H1 (cell line): ENCODE results near the gene RPL3. TPM values are rescaled to one million over a fixed set of nuclear protein-coding genes. Genes with fewer than 3 reads are reported as not detected.
A peak's percentile ranks its signal among the peaks of the same experiment; 100 is the strongest.

ENCODE experiments used
- CBX5 ChIP-seq: fragments of 300-800, 300-1000 bp; sonication (generic); IDR thresholded peaks from 2 replicates; pipeline ENCODE4 v1.7.1; 2016; ENCODE audit warnings: antibody characterized with exemption, low read length, low read depth
- CEBPB ChIP-seq: IDR thresholded peaks from 2 replicates; pipeline ENCODE4 v1.6.1; 2012; ENCODE audit warnings: low read depth, low read length
- CHD1 ChIP-seq: IDR thresholded peaks from 2 replicates; pipeline ENCODE4 v1.6.1; 2012; ENCODE audit warnings: low read depth, low read length, improper control_type of control experiment
- EGR1 ChIP-seq: IDR thresholded peaks from 2 replicates; pipeline ENCODE4 v1.6.1; 2011; ENCODE audit warnings: low read depth, low read length, borderline replicate concordance
- GTF2F1 ChIP-seq: IDR thresholded peaks from 2 replicates; pipeline ENCODE4 v1.6.1; 2012; ENCODE audit warnings: low read depth, low read length, improper control_type of control experiment, borderline replicate concordance
- SIN3A ChIP-seq, 2 experiments: IDR thresholded peaks in 1 of 2; conservative IDR thresholded peaks in 1 of 2; 2 replicates each; pipeline ENCODE4 v1.6.1; 2011 to 2012; ENCODE audit warnings: low read length in 2 of 2, improper control_type of control experiment in 1 of 2, low read depth in 1 of 2, mild to moderate bottlenecking in 1 of 2
- polyA plus RNA-seq, 7 experiments: library from polyadenylated mRNA; depleted of rRNA in 3 of 7; stranded (reverse) in 5 of 7; unstranded in 2 of 7; fragments of >200 nt in 5 of 7; fragments of 200-250 nt in 2 of 7; gene quantifications; 1 replicate in 5 of 7; 2 replicates in 1 of 7; 4 replicates in 1 of 7; pipeline versions ENCODE4 v1.2.1 to v1.2.3, GENCODE V29; 2011 to 2013; ENCODE audit warnings: missing spikeins in 2 of 7, mixed read lengths in 2 of 7
- total RNA-seq: library from RNA; stranded (reverse); fragmentation: NEBNext Ultra II Directional; extraction: Animal tissue kit (Norgen Biotek cat#: 25700); gene quantifications from 2 replicates; pipeline ENCODE4 v1.2.1, GENCODE V29; 2021
- TF ChIP-seq, protein P1 (sequence below): fragments of 300-600 bp; sonication (generic); IDR thresholded peaks from 2 replicates; pipeline ENCODE4 v1.7.1; 2012; ENCODE audit warnings: low read length, moderate library complexity, mild to moderate bottlenecking, inconsistent platforms; ENCODE audit not compliant: insufficient replicate concordance

The RPL3 gene
- total and polyA plus RNA-seq, 2 of the 8 experiments (the other 6 are each of a cell fraction or from before 2014, with no cell fraction given), result 2,865 to 5,466 TPM

DNA sequence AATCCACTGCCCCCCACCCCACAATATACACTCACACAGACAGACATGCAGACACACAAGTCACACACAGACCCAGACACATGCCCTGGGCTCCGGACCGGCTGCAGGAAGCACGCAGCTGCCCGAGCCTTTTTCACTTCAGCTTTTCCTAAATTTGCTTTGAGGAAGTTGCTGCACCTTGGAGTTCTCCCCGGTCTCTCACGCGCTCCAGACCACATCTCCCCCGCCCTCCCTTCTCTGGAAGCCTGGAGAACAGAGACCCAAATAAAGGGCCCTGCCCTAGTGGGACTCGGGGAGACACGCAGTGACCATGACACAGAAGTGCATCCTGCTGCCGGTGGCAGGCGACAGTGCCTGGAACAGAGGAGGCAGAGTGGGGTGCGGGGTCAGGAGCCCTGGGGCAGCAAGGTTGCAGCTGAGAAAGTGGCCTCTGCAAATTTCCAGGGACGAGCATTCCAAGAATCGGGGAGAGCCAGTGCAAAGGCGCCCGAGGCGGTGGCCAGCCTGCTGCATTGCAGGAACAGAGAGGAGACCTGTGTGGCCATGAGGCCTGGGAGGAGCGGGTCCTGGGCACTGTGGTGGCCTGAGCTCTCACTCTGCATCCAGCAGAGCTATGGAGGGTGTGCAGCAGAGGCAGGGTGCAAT, 19.1 kb downstream of the RPL3 start (continued):
- TF ChIP-seq, protein P1, sequence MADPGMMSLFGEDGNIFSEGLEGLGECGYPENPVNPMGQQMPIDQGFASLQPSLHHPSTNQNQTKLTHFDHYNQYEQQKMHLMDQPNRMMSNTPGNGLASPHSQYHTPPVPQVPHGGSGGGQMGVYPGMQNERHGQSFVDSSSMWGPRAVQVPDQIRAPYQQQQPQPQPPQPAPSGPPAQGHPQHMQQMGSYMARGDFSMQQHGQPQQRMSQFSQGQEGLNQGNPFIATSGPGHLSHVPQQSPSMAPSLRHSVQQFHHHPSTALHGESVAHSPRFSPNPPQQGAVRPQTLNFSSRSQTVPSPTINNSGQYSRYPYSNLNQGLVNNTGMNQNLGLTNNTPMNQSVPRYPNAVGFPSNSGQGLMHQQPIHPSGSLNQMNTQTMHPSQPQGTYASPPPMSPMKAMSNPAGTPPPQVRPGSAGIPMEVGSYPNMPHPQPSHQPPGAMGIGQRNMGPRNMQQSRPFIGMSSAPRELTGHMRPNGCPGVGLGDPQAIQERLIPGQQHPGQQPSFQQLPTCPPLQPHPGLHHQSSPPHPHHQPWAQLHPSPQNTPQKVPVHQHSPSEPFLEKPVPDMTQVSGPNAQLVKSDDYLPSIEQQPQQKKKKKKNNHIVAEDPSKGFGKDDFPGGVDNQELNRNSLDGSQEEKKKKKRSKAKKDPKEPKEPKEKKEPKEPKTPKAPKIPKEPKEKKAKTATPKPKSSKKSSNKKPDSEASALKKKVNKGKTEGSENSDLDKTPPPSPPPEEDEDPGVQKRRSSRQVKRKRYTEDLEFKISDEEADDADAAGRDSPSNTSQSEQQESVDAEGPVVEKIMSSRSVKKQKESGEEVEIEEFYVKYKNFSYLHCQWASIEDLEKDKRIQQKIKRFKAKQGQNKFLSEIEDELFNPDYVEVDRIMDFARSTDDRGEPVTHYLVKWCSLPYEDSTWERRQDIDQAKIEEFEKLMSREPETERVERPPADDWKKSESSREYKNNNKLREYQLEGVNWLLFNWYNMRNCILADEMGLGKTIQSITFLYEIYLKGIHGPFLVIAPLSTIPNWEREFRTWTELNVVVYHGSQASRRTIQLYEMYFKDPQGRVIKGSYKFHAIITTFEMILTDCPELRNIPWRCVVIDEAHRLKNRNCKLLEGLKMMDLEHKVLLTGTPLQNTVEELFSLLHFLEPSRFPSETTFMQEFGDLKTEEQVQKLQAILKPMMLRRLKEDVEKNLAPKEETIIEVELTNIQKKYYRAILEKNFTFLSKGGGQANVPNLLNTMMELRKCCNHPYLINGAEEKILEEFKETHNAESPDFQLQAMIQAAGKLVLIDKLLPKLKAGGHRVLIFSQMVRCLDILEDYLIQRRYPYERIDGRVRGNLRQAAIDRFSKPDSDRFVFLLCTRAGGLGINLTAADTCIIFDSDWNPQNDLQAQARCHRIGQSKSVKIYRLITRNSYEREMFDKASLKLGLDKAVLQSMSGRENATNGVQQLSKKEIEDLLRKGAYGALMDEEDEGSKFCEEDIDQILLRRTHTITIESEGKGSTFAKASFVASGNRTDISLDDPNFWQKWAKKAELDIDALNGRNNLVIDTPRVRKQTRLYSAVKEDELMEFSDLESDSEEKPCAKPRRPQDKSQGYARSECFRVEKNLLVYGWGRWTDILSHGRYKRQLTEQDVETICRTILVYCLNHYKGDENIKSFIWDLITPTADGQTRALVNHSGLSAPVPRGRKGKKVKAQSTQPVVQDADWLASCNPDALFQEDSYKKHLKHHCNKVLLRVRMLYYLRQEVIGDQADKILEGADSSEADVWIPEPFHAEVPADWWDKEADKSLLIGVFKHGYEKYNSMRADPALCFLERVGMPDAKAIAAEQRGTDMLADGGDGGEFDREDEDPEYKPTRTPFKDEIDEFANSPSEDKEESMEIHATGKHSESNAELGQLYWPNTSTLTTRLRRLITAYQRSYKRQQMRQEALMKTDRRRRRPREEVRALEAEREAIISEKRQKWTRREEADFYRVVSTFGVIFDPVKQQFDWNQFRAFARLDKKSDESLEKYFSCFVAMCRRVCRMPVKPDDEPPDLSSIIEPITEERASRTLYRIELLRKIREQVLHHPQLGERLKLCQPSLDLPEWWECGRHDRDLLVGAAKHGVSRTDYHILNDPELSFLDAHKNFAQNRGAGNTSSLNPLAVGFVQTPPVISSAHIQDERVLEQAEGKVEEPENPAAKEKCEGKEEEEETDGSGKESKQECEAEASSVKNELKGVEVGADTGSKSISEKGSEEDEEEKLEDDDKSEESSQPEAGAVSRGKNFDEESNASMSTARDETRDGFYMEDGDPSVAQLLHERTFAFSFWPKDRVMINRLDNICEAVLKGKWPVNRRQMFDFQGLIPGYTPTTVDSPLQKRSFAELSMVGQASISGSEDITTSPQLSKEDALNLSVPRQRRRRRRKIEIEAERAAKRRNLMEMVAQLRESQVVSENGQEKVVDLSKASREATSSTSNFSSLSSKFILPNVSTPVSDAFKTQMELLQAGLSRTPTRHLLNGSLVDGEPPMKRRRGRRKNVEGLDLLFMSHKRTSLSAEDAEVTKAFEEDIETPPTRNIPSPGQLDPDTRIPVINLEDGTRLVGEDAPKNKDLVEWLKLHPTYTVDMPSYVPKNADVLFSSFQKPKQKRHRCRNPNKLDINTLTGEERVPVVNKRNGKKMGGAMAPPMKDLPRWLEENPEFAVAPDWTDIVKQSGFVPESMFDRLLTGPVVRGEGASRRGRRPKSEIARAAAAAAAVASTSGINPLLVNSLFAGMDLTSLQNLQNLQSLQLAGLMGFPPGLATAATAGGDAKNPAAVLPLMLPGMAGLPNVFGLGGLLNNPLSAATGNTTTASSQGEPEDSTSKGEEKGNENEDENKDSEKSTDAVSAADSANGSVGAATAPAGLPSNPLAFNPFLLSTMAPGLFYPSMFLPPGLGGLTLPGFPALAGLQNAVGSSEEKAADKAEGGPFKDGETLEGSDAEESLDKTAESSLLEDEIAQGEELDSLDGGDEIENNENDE, result no peak
- TF ChIP-seq GTF2F1 (no peak), CEBPB (no peak), EGR1 (no peak), SIN3A (conservative IDR thresholded peaks at IDR 0.05 in 1 of 2, IDR thresholded peaks at IDR 0.05 in 1 of 2; ENCODE audit: low read depth in 1 of 2, low read length in 2 of 2) (0 out of 4 replicates have a peak, but pooled peaks of 1 of the 2 experiments have one; percentile 26), CHD1 (no peak), CBX5 (no peak)
